Measurements from ENCODE around the gene ALX1. TPM values are rescaled to one million over a fixed set of nuclear protein-coding genes. Genes with fewer than 3 reads are reported as not detected.

ALX1 gene
- total RNA-seq, 1 experiment from 2014 or later = not detected

DNA sequence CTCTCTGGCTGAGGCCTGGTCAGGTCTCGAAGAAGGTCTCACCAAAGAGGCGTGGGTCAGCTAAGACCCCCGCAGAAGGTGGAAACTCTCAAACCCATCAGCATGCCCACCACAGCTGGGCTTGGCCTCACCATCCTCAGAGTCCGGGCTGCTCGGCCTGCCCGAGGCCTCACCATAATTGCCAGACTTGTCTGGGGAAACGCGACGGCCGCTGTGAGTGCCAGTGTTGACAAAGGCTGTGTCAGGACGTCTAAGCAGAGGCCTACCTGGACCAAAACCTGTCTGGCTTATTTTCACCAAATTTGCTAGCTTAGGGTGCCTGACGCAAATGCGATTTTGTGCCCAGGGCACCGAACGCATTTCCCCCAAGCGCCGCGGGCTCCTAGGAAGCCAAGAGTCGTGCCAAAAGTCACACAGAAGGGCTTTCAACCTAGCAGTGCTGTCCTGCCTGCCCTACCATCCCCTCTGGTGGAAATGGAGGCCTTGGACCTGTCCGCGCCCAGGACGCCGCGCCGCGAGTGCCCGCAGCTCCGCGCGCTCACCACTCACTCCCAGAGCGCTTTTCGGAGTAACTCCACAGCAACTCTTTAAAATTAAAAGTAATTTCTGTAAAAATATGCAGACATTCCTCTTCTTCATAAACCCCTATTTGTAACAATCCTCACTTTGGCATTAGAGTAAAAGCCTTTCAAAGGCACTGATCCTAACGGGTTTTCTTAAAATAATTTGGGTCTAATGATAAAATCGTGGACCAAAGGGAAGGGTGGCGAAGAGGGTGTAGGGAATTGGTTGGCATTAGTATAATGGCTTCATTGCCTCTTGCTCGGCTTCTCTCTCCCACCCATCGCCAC lies 1.2 kb upstream of the ALX1 start:
- Histone ChIP-seq H3K79me2 (ENCODE audit: insufficient read depth, low read length) (no peaks in the 10 kb centered on the region), H2AFZ (ENCODE audit: low read depth, low read length, poor library complexity, severe bottlenecking) (no peak overlapping the region), H4K20me1 (ENCODE audit: insufficient read depth) (no peaks in the 10 kb centered on the region), H3K9ac (ENCODE audit: low read length) (no peak overlapping the region), H3K4me1 (ENCODE audit: control insufficient read depth in 1 of 2, insufficient read depth in 2 of 2, low read length in 2 of 2) (no peaks in the 10 kb centered on the region), H3K36me3 (ENCODE audit: control insufficient read depth in 1 of 2, insufficient read depth in 2 of 2, low read length in 2 of 2) (no peaks in the 10 kb centered on the region), H3K9me3 (ENCODE audit: control insufficient read depth in 1 of 2, insufficient read depth in 1 of 2, low read depth in 1 of 2, low read length in 2 of 2) (no peaks in the 10 kb centered on the region), H3K27ac (ENCODE audit: low read depth, low read length) (no peak overlapping the region), H3K9me2 (ENCODE audit: insufficient read depth) (no peaks in the 10 kb centered on the region), H3K4me3 (replicated peaks in 1 of 2; ENCODE audit: low read depth in 1 of 2, low read length in 2 of 2) (no peak overlapping the region), H3K27me3 (ENCODE audit: insufficient read depth, low read length) (no peaks in the 10 kb centered on the region), H3K4me2 (ENCODE audit: low read length) (no peak overlapping the region)
- POLR2A ChIA-PET = no interaction called here
- BruUV-seq (replicated peaks) = no TSS peak
- intact Hi-C loops (cut with micrococcal nuclease) = no loop called here
- RAD21 ChIA-PET (ENCODE audit: low non-redundant PET in 1 of 2, low total read pairs in 2 of 2, uncharacterized antibody in 2 of 2, unreplicated experiment in 2 of 2) = no interaction called here
- DNase-seq (ENCODE audit: low read depth, low spot score) (no peak), ATAC-seq (no peak)
- TF ChIP-seq POLR2A (IDR thresholded peaks at IDR 0.05; ENCODE audit: borderline replicate concordance, extremely low read depth, insufficient read depth, insufficient read length) (no peak), SIN3A (IDR thresholded peaks at IDR 0.05; ENCODE audit: low read depth) (no peak), CBX3 (IDR thresholded peaks at IDR 0.05; ENCODE audit: low read depth) (no peak), POLR2AphosphoS5 (IDR thresholded peaks at IDR 0.05; ENCODE audit: low read depth, low read length) (no peak), CEBPB (IDR thresholded peaks at IDR 0.05; ENCODE audit: low read depth) (no peak), ELF1 (IDR thresholded peaks at IDR 0.05; ENCODE audit: borderline replicate concordance, low read depth) (no peak), RAD21 (IDR thresholded peaks at IDR 0.05; ENCODE audit: low read depth) (no peak), ZFX (IDR thresholded peaks at IDR 0.05) (no peak), EZH2phosphoT487 (IDR thresholded peaks at IDR 0.05; ENCODE audit: borderline replicate concordance) (no peak)
- TF ChIP-seq, protein P1, sequence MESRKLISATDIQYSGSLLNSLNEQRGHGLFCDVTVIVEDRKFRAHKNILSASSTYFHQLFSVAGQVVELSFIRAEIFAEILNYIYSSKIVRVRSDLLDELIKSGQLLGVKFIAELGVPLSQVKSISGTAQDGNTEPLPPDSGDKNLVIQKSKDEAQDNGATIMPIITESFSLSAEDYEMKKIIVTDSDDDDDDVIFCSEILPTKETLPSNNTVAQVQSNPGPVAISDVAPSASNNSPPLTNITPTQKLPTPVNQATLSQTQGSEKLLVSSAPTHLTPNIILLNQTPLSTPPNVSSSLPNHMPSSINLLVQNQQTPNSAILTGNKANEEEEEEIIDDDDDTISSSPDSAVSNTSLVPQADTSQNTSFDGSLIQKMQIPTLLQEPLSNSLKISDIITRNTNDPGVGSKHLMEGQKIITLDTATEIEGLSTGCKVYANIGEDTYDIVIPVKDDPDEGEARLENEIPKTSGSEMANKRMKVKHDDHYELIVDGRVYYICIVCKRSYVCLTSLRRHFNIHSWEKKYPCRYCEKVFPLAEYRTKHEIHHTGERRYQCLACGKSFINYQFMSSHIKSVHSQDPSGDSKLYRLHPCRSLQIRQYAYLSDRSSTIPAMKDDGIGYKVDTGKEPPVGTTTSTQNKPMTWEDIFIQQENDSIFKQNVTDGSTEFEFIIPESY (IDR thresholded peaks at IDR 0.05; ENCODE audit: extremely low read depth, insufficient replicate concordance, low read length) = no peak
- TF ChIP-seq, protein P2, sequence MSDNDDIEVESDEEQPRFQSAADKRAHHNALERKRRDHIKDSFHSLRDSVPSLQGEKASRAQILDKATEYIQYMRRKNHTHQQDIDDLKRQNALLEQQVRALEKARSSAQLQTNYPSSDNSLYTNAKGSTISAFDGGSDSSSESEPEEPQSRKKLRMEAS (IDR thresholded peaks at IDR 0.05) = no peak
- TF ChIP-seq, protein P3, sequence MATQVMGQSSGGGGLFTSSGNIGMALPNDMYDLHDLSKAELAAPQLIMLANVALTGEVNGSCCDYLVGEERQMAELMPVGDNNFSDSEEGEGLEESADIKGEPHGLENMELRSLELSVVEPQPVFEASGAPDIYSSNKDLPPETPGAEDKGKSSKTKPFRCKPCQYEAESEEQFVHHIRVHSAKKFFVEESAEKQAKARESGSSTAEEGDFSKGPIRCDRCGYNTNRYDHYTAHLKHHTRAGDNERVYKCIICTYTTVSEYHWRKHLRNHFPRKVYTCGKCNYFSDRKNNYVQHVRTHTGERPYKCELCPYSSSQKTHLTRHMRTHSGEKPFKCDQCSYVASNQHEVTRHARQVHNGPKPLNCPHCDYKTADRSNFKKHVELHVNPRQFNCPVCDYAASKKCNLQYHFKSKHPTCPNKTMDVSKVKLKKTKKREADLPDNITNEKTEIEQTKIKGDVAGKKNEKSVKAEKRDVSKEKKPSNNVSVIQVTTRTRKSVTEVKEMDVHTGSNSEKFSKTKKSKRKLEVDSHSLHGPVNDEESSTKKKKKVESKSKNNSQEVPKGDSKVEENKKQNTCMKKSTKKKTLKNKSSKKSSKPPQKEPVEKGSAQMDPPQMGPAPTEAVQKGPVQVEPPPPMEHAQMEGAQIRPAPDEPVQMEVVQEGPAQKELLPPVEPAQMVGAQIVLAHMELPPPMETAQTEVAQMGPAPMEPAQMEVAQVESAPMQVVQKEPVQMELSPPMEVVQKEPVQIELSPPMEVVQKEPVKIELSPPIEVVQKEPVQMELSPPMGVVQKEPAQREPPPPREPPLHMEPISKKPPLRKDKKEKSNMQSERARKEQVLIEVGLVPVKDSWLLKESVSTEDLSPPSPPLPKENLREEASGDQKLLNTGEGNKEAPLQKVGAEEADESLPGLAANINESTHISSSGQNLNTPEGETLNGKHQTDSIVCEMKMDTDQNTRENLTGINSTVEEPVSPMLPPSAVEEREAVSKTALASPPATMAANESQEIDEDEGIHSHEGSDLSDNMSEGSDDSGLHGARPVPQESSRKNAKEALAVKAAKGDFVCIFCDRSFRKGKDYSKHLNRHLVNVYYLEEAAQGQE (IDR thresholded peaks at IDR 0.05; ENCODE audit: low read depth) = no peak
- CTCF ChIA-PET = no interaction called here
